ENCODE data around the gene TRIP12.

The TRIP12 gene

DNA sequence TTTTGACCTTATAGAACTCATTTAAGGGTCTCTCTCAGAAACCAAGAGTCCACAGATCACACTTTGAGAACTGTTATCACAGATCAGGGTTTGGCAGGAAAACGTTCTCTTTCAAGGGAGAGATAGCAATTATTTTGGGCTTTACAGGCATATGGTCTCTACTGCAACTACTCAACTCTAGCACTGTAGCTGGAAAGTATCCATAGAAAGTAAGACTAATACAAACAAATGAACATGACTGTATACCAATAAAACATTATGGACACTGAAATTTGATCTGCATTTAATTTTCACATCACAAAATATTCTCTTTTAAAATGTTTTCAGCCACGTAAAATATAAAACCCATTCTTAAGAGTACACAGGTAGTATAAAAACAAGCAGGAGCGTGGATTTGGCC, 100.5 kb downstream of the TRIP12 start:
- ATAC-seq: no peak

DNA sequence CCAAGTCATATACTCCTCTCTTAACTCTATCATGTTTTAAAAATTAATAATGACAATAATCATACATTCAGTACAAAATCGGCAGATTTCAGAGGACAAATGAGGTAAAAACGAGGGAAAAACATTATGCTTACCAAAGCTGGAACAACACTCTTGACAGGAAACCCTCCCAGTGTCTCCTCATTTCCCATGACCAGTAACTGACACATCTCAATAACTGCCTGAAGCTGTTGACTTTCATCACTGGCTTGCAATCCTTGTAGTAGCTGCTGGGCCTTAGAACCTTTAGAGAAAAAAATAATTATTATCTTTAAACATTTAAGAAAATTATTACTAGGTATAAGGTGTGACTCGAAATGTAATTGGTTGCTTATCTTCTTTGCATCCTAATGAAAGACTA, 103.6 kb downstream of the TRIP12 start:
- TF ChIP-seq CSDC2 (CRISPR knock-in tag; IDR thresholded peaks at IDR 0.05) (no peak), ISL1 (CRISPR knock-in tag; IDR thresholded peaks at IDR 0.05) (no peak), ZNF8 (CRISPR knock-in tag; IDR thresholded peaks at IDR 0.05) (no peak), PPARA (CRISPR knock-in tag; IDR thresholded peaks at IDR 0.05; ENCODE audit: borderline replicate concordance) (no peak), OSR1 (CRISPR knock-in tag; IDR thresholded peaks at IDR 0.05) (no peak), ARNTL (CRISPR knock-in tag; IDR thresholded peaks at IDR 0.05; ENCODE audit: borderline replicate concordance, low read depth) (no peak), ZFP3 (CRISPR knock-in tag; IDR thresholded peaks at IDR 0.05) (no peak), TOX (CRISPR knock-in tag; IDR thresholded peaks at IDR 0.05; ENCODE audit: borderline replicate concordance) (no peak), GLIS3 (CRISPR knock-in tag; IDR thresholded peaks at IDR 0.05) (no peak), ZNF565 (CRISPR knock-in tag; conservative IDR thresholded peaks at IDR 0.05; ENCODE audit: low read depth) (no peak), ZC3H10 (CRISPR knock-in tag; IDR thresholded peaks at IDR 0.05) (no peak)
- TF ChIP-seq, protein P1, sequence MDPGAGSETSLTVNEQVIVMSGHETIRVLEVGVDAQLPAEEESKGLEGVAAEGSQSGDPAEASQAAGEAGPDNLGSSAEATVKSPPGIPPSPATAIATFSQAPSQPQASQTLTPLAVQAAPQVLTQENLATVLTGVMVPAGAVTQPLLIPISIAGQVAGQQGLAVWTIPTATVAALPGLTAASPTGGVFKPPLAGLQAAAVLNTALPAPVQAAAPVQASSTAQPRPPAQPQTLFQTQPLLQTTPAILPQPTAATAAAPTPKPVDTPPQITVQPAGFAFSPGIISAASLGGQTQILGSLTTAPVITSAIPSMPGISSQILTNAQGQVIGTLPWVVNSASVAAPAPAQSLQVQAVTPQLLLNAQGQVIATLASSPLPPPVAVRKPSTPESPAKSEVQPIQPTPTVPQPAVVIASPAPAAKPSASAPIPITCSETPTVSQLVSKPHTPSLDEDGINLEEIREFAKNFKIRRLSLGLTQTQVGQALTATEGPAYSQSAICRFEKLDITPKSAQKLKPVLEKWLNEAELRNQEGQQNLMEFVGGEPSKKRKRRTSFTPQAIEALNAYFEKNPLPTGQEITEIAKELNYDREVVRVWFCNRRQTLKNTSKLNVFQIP (CRISPR knock-in tag; IDR thresholded peaks at IDR 0.05; ENCODE audit: borderline replicate concordance, low read depth): no peak

More for the DNA sequence above, 100.5 kb downstream of the TRIP12 start:
- TF ChIP-seq RARB (CRISPR knock-in tag; IDR thresholded peaks at IDR 0.05): no peak
- TF ChIP-seq ZFP3 (CRISPR knock-in tag; IDR thresholded peaks at IDR 0.05): no peak
- no peak for TF ChIP-seq ESRRG (CRISPR knock-in tag; IDR thresholded peaks at IDR 0.05)
- TF ChIP-seq ZFP30 (CRISPR knock-in tag; IDR thresholded peaks at IDR 0.05): no peak
- TF ChIP-seq TCF4 (CRISPR knock-in tag; IDR thresholded peaks at IDR 0.05; ENCODE audit: borderline replicate concordance): no peak
- TF ChIP-seq, protein P1 (CRISPR knock-in tag; IDR thresholded peaks at IDR 0.05; ENCODE audit: borderline replicate concordance, low read depth): no peak
- no peak for TF ChIP-seq OSR1 (CRISPR knock-in tag; IDR thresholded peaks at IDR 0.05)
- no peak for TF ChIP-seq GLIS3 (CRISPR knock-in tag; IDR thresholded peaks at IDR 0.05)
- TF ChIP-seq, protein P2, sequence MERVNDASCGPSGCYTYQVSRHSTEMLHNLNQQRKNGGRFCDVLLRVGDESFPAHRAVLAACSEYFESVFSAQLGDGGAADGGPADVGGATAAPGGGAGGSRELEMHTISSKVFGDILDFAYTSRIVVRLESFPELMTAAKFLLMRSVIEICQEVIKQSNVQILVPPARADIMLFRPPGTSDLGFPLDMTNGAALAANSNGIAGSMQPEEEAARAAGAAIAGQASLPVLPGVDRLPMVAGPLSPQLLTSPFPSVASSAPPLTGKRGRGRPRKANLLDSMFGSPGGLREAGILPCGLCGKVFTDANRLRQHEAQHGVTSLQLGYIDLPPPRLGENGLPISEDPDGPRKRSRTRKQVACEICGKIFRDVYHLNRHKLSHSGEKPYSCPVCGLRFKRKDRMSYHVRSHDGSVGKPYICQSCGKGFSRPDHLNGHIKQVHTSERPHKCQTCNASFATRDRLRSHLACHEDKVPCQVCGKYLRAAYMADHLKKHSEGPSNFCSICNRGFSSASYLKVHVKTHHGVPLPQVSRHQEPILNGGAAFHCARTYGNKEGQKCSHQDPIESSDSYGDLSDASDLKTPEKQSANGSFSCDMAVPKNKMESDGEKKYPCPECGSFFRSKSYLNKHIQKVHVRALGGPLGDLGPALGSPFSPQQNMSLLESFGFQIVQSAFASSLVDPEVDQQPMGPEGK (CRISPR knock-in tag; IDR thresholded peaks at IDR 0.05; ENCODE audit: borderline replicate concordance): no peak
- TF ChIP-seq, protein P3, sequence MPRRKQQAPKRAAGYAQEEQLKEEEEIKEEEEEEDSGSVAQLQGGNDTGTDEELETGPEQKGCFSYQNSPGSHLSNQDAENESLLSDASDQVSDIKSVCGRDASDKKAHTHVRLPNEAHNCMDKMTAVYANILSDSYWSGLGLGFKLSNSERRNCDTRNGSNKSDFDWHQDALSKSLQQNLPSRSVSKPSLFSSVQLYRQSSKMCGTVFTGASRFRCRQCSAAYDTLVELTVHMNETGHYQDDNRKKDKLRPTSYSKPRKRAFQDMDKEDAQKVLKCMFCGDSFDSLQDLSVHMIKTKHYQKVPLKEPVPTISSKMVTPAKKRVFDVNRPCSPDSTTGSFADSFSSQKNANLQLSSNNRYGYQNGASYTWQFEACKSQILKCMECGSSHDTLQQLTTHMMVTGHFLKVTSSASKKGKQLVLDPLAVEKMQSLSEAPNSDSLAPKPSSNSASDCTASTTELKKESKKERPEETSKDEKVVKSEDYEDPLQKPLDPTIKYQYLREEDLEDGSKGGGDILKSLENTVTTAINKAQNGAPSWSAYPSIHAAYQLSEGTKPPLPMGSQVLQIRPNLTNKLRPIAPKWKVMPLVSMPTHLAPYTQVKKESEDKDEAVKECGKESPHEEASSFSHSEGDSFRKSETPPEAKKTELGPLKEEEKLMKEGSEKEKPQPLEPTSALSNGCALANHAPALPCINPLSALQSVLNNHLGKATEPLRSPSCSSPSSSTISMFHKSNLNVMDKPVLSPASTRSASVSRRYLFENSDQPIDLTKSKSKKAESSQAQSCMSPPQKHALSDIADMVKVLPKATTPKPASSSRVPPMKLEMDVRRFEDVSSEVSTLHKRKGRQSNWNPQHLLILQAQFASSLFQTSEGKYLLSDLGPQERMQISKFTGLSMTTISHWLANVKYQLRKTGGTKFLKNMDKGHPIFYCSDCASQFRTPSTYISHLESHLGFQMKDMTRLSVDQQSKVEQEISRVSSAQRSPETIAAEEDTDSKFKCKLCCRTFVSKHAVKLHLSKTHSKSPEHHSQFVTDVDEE (CRISPR knock-in tag; IDR thresholded peaks at IDR 0.05): no peak
- TF ChIP-seq CSDC2 (CRISPR knock-in tag; IDR thresholded peaks at IDR 0.05): no peak
- TF ChIP-seq SNAI2 (CRISPR knock-in tag; IDR thresholded peaks at IDR 0.05): no peak
- no peak for TF ChIP-seq BACH2 (CRISPR knock-in tag; IDR thresholded peaks at IDR 0.05; ENCODE audit: borderline replicate concordance)
- TF ChIP-seq ARNTL (CRISPR knock-in tag; IDR thresholded peaks at IDR 0.05; ENCODE audit: borderline replicate concordance, low read depth): no peak
- TF ChIP-seq TOX (CRISPR knock-in tag; IDR thresholded peaks at IDR 0.05; ENCODE audit: borderline replicate concordance): no peak
- TF ChIP-seq ZNF70 (CRISPR knock-in tag; IDR thresholded peaks at IDR 0.05): no peak
- TF ChIP-seq, protein P4, sequence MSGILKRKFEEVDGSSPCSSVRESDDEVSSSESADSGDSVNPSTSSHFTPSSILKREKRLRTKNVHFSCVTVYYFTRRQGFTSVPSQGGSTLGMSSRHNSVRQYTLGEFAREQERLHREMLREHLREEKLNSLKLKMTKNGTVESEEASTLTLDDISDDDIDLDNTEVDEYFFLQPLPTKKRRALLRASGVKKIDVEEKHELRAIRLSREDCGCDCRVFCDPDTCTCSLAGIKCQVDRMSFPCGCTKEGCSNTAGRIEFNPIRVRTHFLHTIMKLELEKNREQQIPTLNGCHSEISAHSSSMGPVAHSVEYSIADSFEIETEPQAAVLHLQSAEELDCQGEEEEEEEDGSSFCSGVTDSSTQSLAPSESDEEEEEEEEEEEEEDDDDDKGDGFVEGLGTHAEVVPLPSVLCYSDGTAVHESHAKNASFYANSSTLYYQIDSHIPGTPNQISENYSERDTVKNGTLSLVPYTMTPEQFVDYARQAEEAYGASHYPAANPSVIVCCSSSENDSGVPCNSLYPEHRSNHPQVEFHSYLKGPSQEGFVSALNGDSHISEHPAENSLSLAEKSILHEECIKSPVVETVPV (CRISPR knock-in tag; IDR thresholded peaks at IDR 0.05): no peak
- TF ChIP-seq ZC3H10 (CRISPR knock-in tag; IDR thresholded peaks at IDR 0.05): no peak
- TF ChIP-seq ISL1 (CRISPR knock-in tag; IDR thresholded peaks at IDR 0.05): no peak

More for the DNA sequence above, 103.6 kb downstream of the TRIP12 start:
- no peak for ATAC-seq

Data from SK-N-SH treated with all-trans-retinoic acid at 6 μM for 48 hours (cell line).